Ishikawa (cell line): ENCODE results near the gene ABCC10.

Experiments used
- CEBPB ChIP-seq: IDR thresholded peaks from 2 replicates; pipeline ENCODE4 v1.6.1; 2012
- CREB1 ChIP-seq: IDR thresholded peaks from 2 replicates; pipeline ENCODE4 v1.6.1; 2012; ENCODE audit warnings: low read depth
- EGR1 ChIP-seq: IDR thresholded peaks from 2 replicates; pipeline ENCODE4 v1.6.1; 2012
- EP300 ChIP-seq: IDR thresholded peaks from 2 replicates; pipeline ENCODE4 v1.6.1; 2012; ENCODE audit warnings: borderline replicate concordance
- FOXM1 ChIP-seq: IDR thresholded peaks from 2 replicates; pipeline ENCODE4 v1.6.1; 2012; ENCODE audit warnings: low read depth, borderline replicate concordance
- MAX ChIP-seq: IDR thresholded peaks from 2 replicates; pipeline ENCODE4 v1.6.1; 2012
- NFIC ChIP-seq: IDR thresholded peaks from 2 replicates; pipeline ENCODE4 v1.6.1; 2012
- RAD21 ChIP-seq: IDR thresholded peaks from 2 replicates; pipeline ENCODE4 v1.6.1; 2012; ENCODE audit warnings: low read depth
- REST ChIP-seq: IDR thresholded peaks from 2 replicates; pipeline ENCODE4 v1.6.1; 2012; ENCODE audit warnings: low read depth, mild to moderate bottlenecking
- TAF1 ChIP-seq: IDR thresholded peaks from 2 replicates; pipeline ENCODE4 v1.6.1; 2012; ENCODE audit warnings: low read depth, mild to moderate bottlenecking
- TCF12 ChIP-seq: IDR thresholded peaks from 2 replicates; pipeline ENCODE4 v1.6.1; 2012; ENCODE audit warnings: low read depth
- TEAD4 ChIP-seq: IDR thresholded peaks from 2 replicates; pipeline ENCODE4 v1.6.1; 2012
- USF1 ChIP-seq: IDR thresholded peaks from 2 replicates; pipeline ENCODE4 v1.6.1; 2012
- YY1 ChIP-seq: IDR thresholded peaks from 2 replicates; pipeline ENCODE4 v1.6.1; 2012; ENCODE audit warnings: low read depth
- ZBTB7A ChIP-seq: IDR thresholded peaks from 2 replicates; pipeline ENCODE4 v1.6.1; 2012; ENCODE audit warnings: low read depth

Gene ABCC10

GRCh38 chr6:43451348-43451747 is 24.0 kb downstream of the ABCC10 start:
- TF ChIP-seq TCF12 (no peak), TEAD4 (no peak), EP300 (no peak), USF1 (no peak), CEBPB (no peak), YY1 (no peak), RAD21 (no peak), REST (no peak), FOXM1 (no peak), NFIC (no peak), CREB1 (no peak), TAF1 (no peak), MAX (no peak), EGR1 (no peak)

- TF ChIP-seq TAF1 (no peak), MAX (no peak), TCF12 (no peak)
Observed at GRCh38 chr6:43451939-43452338, 24.6 kb downstream of the ABCC10 start.

- no peak for TF ChIP-seq TEAD4
- TF ChIP-seq MAX = no peak
- no peak for TF ChIP-seq TCF12
- TF ChIP-seq RAD21 = no peak
- TF ChIP-seq USF1 = no peak
- TF ChIP-seq TAF1 = no peak
- no peak for TF ChIP-seq FOXM1
- TF ChIP-seq CREB1 = no peak
- no peak for TF ChIP-seq CEBPB
- TF ChIP-seq REST = no peak
- TF ChIP-seq ZBTB7A = no peak
- TF ChIP-seq NFIC = no peak
- no peak for TF ChIP-seq EP300
Observed at GRCh38 chr6:43452896-43453295, 25.6 kb downstream of the ABCC10 start.

- no peak for TF ChIP-seq USF1
- TF ChIP-seq EP300 = no peak
- no peak for TF ChIP-seq REST
- no peak for TF ChIP-seq FOXM1
- no peak for TF ChIP-seq YY1
- no peak for TF ChIP-seq CREB1
- no peak for TF ChIP-seq TAF1
- no peak for TF ChIP-seq RAD21
- no peak for TF ChIP-seq CEBPB
- TF ChIP-seq TCF12 = no peak
- TF ChIP-seq NFIC = no peak
- no peak for TF ChIP-seq EGR1
- TF ChIP-seq ZBTB7A = no peak
- TF ChIP-seq TEAD4 = no peak
- no peak for TF ChIP-seq MAX
Observed at GRCh38 chr6:43453831-43454230, 26.5 kb downstream of the ABCC10 start.
